ENCODE measurements around the gene EPSTI1. TPM values are rescaled to one million over a fixed set of nuclear protein-coding genes. Genes with fewer than 3 reads are reported as not detected.
A peak's percentile ranks its signal among the peaks of the same experiment; 100 is the strongest.

The EPSTI1 gene
- total and polyA plus RNA-seq, 10 of the 15 experiments (the other 5 are each of a cell fraction or from before 2014, with no cell fraction given): 4.7 to 32.0 (median 24.2) TPM

- TF ChIP-seq CTCF (IDR thresholded peaks at IDR 0.05 in 2 of 3, conservative IDR thresholded peaks at IDR 0.05 in 1 of 3; ENCODE audit: control insufficient read depth in 2 of 3, extremely low read depth in 1 of 3, insufficient read depth in 1 of 3, low read depth in 3 of 3, low read length in 3 of 3): peak; percentile 3 to 9 (median 4); a peak in 1 of 6 replicates
- peak; percentile 48 for TF ChIP-seq RAD51 (IDR thresholded peaks at IDR 0.05)
- TF ChIP-seq TBL1XR1 (IDR thresholded peaks at IDR 0.05; ENCODE audit: low read depth, low read length): no peak
- TF ChIP-seq IKZF2 (IDR thresholded peaks at IDR 0.05): no peak
- TF ChIP-seq BHLHE40 (IDR thresholded peaks at IDR 0.05; ENCODE audit: borderline replicate concordance in 1 of 2, low read depth in 2 of 2, low read length in 1 of 2): peak; percentile 86 to 90
- TF ChIP-seq NFIC (IDR thresholded peaks at IDR 0.05; ENCODE audit: low read depth, low read length): no peak
- no peak for TF ChIP-seq IRF4 (IDR thresholded peaks at IDR 0.05; ENCODE audit: low read depth, low read length)
- no peak for TF ChIP-seq ZBED1 (IDR thresholded peaks at IDR 0.05; ENCODE audit: borderline replicate concordance)
- no peak for TF ChIP-seq SMARCA5 (IDR thresholded peaks at IDR 0.05)
- TF ChIP-seq NFYB (IDR thresholded peaks at IDR 0.05; ENCODE audit: insufficient read depth, low read depth, low read length): no peak
Observed at GRCh38 chr13:42875475-42876269, 116.4 kb downstream of the EPSTI1 start (continued).

DNA sequence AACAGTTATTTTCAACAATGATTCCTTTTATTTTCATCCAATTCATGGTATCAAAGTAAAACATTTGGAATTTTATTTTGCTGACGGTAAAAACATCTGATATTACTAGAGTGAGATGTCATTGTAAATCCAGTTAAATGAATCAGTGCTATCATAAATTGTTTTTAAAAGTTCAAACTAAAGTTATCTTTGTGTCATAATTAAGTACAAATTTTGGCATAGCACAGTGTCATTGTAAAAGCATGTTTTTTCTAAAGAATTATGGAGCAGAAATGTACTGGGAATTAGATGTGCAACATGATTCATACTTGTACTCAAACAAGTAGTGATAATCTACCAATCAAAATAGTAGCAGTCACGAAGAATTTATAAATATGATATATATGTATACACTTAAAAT lies 117.8 kb downstream of the EPSTI1 start:
- H3K9me3 ChIP-seq (replicated peaks; ENCODE audit: control insufficient read depth, insufficient read depth, low read length): no peaks in the 10 kb centered on the region
- ChIA-PET CTCF (interaction anchor here (1.4 kb wide), 1 partner anchor 25 kb away, joined by 3 read pairs; no protein-coding TSS in a partner anchor), SMC1A (ENCODE audit: uncharacterized antibody, unreplicated experiment) (interaction anchor here (0.6 to 2.1 kb wide), 6 partner anchors 14 to 118 kb away, joined by 3 to 5 read pairs (median 4); partner anchors contain the start of gene EPSTI1), RAD21 (ENCODE audit: unreplicated experiment) (no interaction called here), POLR2A (no interaction called here)
- no peaks in the 10 kb centered on the region for H3K79me2 ChIP-seq (ENCODE audit: control insufficient read depth, insufficient read depth, low read length)
- H2AFZ ChIP-seq (ENCODE audit: control insufficient read depth, low read depth, low read length): no peak overlapping the region
- DNase-seq (ENCODE audit: low read depth, low spot score) (no peak), FAIRE-seq (no peak), ATAC-seq (no peak)
- no peak overlapping the region for H3K4me3 ChIP-seq
- H3K4me1 ChIP-seq (ENCODE audit: control insufficient read depth, insufficient read depth, low read length): peaks cover 14% of the 10 kb centered on the region
- no peaks in the 10 kb centered on the region for H4K20me1 ChIP-seq (ENCODE audit: control insufficient read depth, insufficient read depth)
- intact Hi-C loops (cut with micrococcal nuclease; ENCODE audit: unreplicated experiment): no loop called here
- BruUV-seq (replicated peaks): no TSS peak
- H3K27me3 ChIP-seq (replicated peaks in 1 of 2; ENCODE audit: control insufficient read depth in 2 of 2, insufficient read depth in 2 of 2, low read length in 1 of 2): no peaks in the 10 kb centered on the region
- no peak overlapping the region for H3K4me2 ChIP-seq (ENCODE audit: control insufficient read depth, insufficient read depth)
- 94% methylated on average over 2 of the region's 2 CpGs for WGBS (ENCODE audit: insufficient coverage, insufficient replicate concordance, low lambda C conversion rate, missing lambda C conversion rate)
- no peaks in the 10 kb centered on the region for H3K36me3 ChIP-seq (ENCODE audit: control insufficient read depth in 2 of 2, insufficient read depth in 2 of 2, low read length in 1 of 2)
- no peak overlapping the region for H3K27ac ChIP-seq (ENCODE audit: control insufficient read depth, insufficient read depth)
- no peak overlapping the region for H3K9ac ChIP-seq (ENCODE audit: control insufficient read depth, insufficient read depth, low read length)
- in situ Hi-C loops (cut with MboI): no loop called here
- TF ChIP-seq HDAC6 (IDR thresholded peaks at IDR 0.05; ENCODE audit: unreplicated experiment) (no peak), MLLT1 (IDR thresholded peaks at IDR 0.05) (no peak), DPF2 (IDR thresholded peaks at IDR 0.05) (no peak), E4F1 (IDR thresholded peaks at IDR 0.05; ENCODE audit: borderline replicate concordance, partially characterized antibody) (no peak), ESRRA (IDR thresholded peaks at IDR 0.05; ENCODE audit: low read length) (no peak), TCF7 (IDR thresholded peaks at IDR 0.05; ENCODE audit: borderline replicate concordance) (no peak), RBBP5 (conservative IDR thresholded peaks at IDR 0.05) (no peak), CBX5 (IDR thresholded peaks at IDR 0.05; ENCODE audit: low read depth) (no peak), BRCA1 (IDR thresholded peaks at IDR 0.05; ENCODE audit: low read depth, low read length) (no peak)

All from GM12878 (cell line).